Measurements from ENCODE around the gene KIAA0753.

DNA sequence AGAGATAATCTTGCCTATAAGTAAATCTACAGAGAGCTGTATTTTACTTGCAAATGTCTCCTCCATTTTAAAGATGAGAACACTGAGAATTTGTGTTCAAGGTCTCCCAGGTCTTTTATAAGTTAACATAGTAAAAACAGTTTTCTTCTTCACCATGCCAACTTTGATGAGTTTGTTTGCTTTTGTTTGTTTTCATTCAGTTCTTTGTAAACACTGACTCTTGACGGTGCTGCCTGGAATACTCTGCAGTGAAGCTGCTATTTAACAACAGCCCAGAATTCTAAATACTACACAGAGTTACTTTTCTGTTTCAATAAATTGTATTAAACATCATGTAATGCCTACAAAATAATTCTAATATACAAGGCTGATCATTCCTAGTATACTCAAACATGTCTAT lies 42.8 kb downstream of the KIAA0753 start:
- TF ChIP-seq, protein P1, sequence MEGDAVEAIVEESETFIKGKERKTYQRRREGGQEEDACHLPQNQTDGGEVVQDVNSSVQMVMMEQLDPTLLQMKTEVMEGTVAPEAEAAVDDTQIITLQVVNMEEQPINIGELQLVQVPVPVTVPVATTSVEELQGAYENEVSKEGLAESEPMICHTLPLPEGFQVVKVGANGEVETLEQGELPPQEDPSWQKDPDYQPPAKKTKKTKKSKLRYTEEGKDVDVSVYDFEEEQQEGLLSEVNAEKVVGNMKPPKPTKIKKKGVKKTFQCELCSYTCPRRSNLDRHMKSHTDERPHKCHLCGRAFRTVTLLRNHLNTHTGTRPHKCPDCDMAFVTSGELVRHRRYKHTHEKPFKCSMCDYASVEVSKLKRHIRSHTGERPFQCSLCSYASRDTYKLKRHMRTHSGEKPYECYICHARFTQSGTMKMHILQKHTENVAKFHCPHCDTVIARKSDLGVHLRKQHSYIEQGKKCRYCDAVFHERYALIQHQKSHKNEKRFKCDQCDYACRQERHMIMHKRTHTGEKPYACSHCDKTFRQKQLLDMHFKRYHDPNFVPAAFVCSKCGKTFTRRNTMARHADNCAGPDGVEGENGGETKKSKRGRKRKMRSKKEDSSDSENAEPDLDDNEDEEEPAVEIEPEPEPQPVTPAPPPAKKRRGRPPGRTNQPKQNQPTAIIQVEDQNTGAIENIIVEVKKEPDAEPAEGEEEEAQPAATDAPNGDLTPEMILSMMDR (IDR thresholded peaks at IDR 0.05) = no peak
- TF ChIP-seq POLR2A (IDR thresholded peaks at IDR 0.05) (no peak), EP300 (IDR thresholded peaks at IDR 0.05) (no peak), POLR2AphosphoS5 (IDR thresholded peaks at IDR 0.05) (no peak)

All from gastroesophageal sphincter (tissue), 3 donors.